Activated gamma-delta T cell treated with Interleukin-2 at 50 U/mL for 16 hours (primary cell): Measurements from ENCODE around the gene ARFGEF2.
"Not testable (repeated sequence)": the region's sequence is repeated elsewhere in the genome, so short reads cannot be mapped to it uniquely, and the experiment has no call there.

Source experiments
- DNase-seq: peaks from one replicate; pipeline ENCODE4 v3.0.0-alpha.2; 2020

The ARFGEF2 gene

GRCh38 chr20:48921168-48921882, at the start of gene ARFGEF2:
Gene ARFGEF2 (plus strand): TSS chr20:48921711. CDS start chr20:48921890, 179 bp downstream.
- peak; percentile 87 for DNase-seq

GRCh38 chr20:48875233-48875913, 46.1 kb upstream of the ARFGEF2 start:
- DNase-seq, result no peak

- DNase-seq, result no peak
These were observed 45.6 kb upstream of the ARFGEF2 start for GRCh38 chr20:48875914-48876240.

- DNase-seq, result no peak
These were observed 44.2 kb upstream of the ARFGEF2 start for GRCh38 chr20:48877304-48877703.

GRCh38 chr20:48878534-48879248, 42.8 kb upstream of the ARFGEF2 start:
- DNase-seq, result no peak

- DNase-seq, result no peak
These were observed 41.8 kb upstream of the ARFGEF2 start for GRCh38 chr20:48879612-48880245.

- DNase-seq, result no peak
These were observed 41.2 kb upstream of the ARFGEF2 start for GRCh38 chr20:48880331-48880730.

- DNase-seq, result no peak
These were observed 40.4 kb upstream of the ARFGEF2 start for GRCh38 chr20:48880981-48881657.

- no peak for DNase-seq
These were observed 36.3 kb upstream of the ARFGEF2 start for GRCh38 chr20:48885237-48885636.

GRCh38 chr20:48886194-48886593, 35.3 kb upstream of the ARFGEF2 start:
- no peak for DNase-seq

GRCh38 chr20:48886811-48887210, 34.7 kb upstream of the ARFGEF2 start:
- DNase-seq, result no peak

GRCh38 chr20:48888517-48888916, 33.0 kb upstream of the ARFGEF2 start:
- not testable (repeated sequence) for DNase-seq

- DNase-seq, result no peak
These were observed 32.2 kb upstream of the ARFGEF2 start for GRCh38 chr20:48889140-48889790.

- DNase-seq, result no peak
These were observed 30.1 kb upstream of the ARFGEF2 start for GRCh38 chr20:48891235-48892048.

GRCh38 chr20:48892049-48892470, 29.5 kb upstream of the ARFGEF2 start:
- no peak for DNase-seq

GRCh38 chr20:48892891-48893290, 28.6 kb upstream of the ARFGEF2 start:
- DNase-seq, result no peak

- DNase-seq, result no peak
These were observed 28.1 kb upstream of the ARFGEF2 start for GRCh38 chr20:48893374-48893773.

- no peak for DNase-seq
These were observed 24.1 kb upstream of the ARFGEF2 start for GRCh38 chr20:48897305-48898010.

GRCh38 chr20:48898210-48898609, 23.3 kb upstream of the ARFGEF2 start:
- no peak for DNase-seq

GRCh38 chr20:48898896-48899530, 22.5 kb upstream of the ARFGEF2 start:
- no peak for DNase-seq
